ENCODE data around the gene P2RX2.
"Not testable (repeated sequence)": the region's sequence is repeated elsewhere in the genome, so short reads cannot be mapped to it uniquely, and the experiment has no call there.

The P2RX2 gene

GRCh38 chr12:132583736-132584135 lies 34.8 kb upstream of the P2RX2 start:
- no peak for DNase-seq (ENCODE audit: low spot score)

- DNase-seq (ENCODE audit: low spot score): no peak
Measured at GRCh38 chr12:132584429-132584828, 34.1 kb upstream of the P2RX2 start.

- no peak for DNase-seq (ENCODE audit: low spot score)
Measured at GRCh38 chr12:132585177-132585576, 33.4 kb upstream of the P2RX2 start.

- no peak for DNase-seq (ENCODE audit: low spot score)
Measured at GRCh38 chr12:132586929-132587328, 31.6 kb upstream of the P2RX2 start.

- DNase-seq (ENCODE audit: low spot score): no peak
Measured at GRCh38 chr12:132587781-132588180, 30.8 kb upstream of the P2RX2 start.

GRCh38 chr12:132588319-132588718 lies 30.3 kb upstream of the P2RX2 start:
- DNase-seq (ENCODE audit: low spot score): no peak

- DNase-seq (ENCODE audit: low spot score): no peak
Measured at GRCh38 chr12:132588821-132589669, 29.5 kb upstream of the P2RX2 start.

- no peak for DNase-seq (ENCODE audit: low spot score)
Measured at GRCh38 chr12:132591107-132591935, 27.3 kb upstream of the P2RX2 start.

GRCh38 chr12:132592282-132592970 lies 26.1 kb upstream of the P2RX2 start:
- DNase-seq (ENCODE audit: low spot score): no peak

- DNase-seq (ENCODE audit: low spot score): no peak
Measured at GRCh38 chr12:132593071-132593470, 25.5 kb upstream of the P2RX2 start.

GRCh38 chr12:132593521-132593920 lies 25.1 kb upstream of the P2RX2 start:
- DNase-seq (ENCODE audit: low spot score): no peak

GRCh38 chr12:132593938-132594358 lies 24.6 kb upstream of the P2RX2 start:
- DNase-seq (ENCODE audit: low spot score): peak; percentile 23

GRCh38 chr12:132595183-132595582 lies 23.4 kb upstream of the P2RX2 start:
- no peak for DNase-seq (ENCODE audit: low spot score)

- no peak for DNase-seq (ENCODE audit: low spot score)
Measured at GRCh38 chr12:132596016-132596415, 22.6 kb upstream of the P2RX2 start.

GRCh38 chr12:132597333-132598316 lies 21.0 kb upstream of the P2RX2 start:
- DNase-seq (ENCODE audit: low spot score): no peak

GRCh38 chr12:132599502-132599901 lies 19.1 kb upstream of the P2RX2 start:
- not testable (repeated sequence) for DNase-seq (ENCODE audit: low spot score)

GRCh38 chr12:132600048-132601032 lies 18.2 kb upstream of the P2RX2 start:
- no peak for DNase-seq (ENCODE audit: low spot score)

- no peak for DNase-seq (ENCODE audit: low spot score)
Measured at GRCh38 chr12:132601171-132601883, 17.2 kb upstream of the P2RX2 start.

GRCh38 chr12:132602572-132603239 lies 15.9 kb upstream of the P2RX2 start:
- no peak for DNase-seq (ENCODE audit: low spot score)
